Measurements from ENCODE around the gene HOXA9.

GRCh38 chr7:27199849-27200760 lies 34.8 kb upstream of the HOXA9 start, which contains the start of gene HOXA13:
- TF ChIP-seq CTCF (IDR thresholded peaks at IDR 0.05), result no peak
- TF ChIP-seq POLR2A (IDR thresholded peaks at IDR 0.05), result no peak
- TF ChIP-seq EP300 (IDR thresholded peaks at IDR 0.05), result no peak
- no peak for TF ChIP-seq POLR2AphosphoS5 (IDR thresholded peaks at IDR 0.05)

All from stomach (tissue), 4 donors.